ENCODE data around the gene WTIP.

WTIP gene

DNA sequence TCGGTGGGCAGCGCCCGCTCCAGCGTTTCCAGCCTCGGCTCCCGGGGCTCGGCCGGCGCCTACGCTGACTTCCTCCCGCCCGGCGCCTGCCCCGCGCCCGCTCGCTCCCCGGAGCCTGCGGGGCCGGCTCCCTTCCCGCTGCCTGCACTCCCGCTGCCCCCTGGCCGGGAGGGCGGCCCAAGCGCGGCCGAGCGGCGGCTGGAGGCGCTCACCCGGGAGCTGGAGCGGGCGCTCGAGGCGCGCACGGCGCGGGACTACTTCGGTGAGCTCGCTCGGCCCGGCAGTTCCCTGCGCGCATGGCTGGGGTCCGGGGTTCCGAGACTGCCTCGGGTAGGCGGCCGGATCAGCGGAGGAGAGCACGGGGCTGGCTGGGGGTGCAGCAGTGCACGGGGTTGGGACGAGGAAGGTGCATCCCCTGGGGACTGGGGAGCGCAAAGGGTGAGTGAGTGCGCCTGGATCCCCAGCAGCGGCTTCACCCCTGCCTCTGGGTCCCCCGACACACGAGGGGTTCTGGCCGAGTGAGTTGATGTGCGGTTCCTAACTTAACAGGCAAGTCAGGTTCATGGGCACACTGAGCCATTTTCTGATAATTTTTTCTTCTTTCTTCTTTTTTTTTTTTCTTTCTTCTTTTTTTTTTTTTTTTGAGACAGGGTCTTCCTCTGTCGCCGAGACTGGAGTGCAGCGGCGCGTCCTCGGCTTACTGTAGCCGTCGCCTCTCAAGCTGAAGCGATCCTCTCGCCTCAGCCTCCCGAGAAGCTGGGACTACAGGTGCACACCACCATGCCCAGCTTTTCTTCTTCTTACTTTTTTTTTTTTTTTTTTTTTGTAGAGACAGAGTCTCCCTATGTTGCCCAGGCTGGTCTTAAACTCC, 1.1 kb downstream of the WTIP start:
- TF ChIP-seq TAF1 (IDR thresholded peaks at IDR 0.05; ENCODE audit: borderline replicate concordance, insufficient read depth, low read length) (no peak), POLR2AphosphoS5 (IDR thresholded peaks at IDR 0.05; ENCODE audit: low read depth, low read length) (no peak)
- TF ChIP-seq, protein P1, sequence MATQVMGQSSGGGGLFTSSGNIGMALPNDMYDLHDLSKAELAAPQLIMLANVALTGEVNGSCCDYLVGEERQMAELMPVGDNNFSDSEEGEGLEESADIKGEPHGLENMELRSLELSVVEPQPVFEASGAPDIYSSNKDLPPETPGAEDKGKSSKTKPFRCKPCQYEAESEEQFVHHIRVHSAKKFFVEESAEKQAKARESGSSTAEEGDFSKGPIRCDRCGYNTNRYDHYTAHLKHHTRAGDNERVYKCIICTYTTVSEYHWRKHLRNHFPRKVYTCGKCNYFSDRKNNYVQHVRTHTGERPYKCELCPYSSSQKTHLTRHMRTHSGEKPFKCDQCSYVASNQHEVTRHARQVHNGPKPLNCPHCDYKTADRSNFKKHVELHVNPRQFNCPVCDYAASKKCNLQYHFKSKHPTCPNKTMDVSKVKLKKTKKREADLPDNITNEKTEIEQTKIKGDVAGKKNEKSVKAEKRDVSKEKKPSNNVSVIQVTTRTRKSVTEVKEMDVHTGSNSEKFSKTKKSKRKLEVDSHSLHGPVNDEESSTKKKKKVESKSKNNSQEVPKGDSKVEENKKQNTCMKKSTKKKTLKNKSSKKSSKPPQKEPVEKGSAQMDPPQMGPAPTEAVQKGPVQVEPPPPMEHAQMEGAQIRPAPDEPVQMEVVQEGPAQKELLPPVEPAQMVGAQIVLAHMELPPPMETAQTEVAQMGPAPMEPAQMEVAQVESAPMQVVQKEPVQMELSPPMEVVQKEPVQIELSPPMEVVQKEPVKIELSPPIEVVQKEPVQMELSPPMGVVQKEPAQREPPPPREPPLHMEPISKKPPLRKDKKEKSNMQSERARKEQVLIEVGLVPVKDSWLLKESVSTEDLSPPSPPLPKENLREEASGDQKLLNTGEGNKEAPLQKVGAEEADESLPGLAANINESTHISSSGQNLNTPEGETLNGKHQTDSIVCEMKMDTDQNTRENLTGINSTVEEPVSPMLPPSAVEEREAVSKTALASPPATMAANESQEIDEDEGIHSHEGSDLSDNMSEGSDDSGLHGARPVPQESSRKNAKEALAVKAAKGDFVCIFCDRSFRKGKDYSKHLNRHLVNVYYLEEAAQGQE (IDR thresholded peaks at IDR 0.05; ENCODE audit: insufficient read depth in 1 of 2, low read depth in 2 of 2, low read length in 2 of 2), result no peak

DNA sequence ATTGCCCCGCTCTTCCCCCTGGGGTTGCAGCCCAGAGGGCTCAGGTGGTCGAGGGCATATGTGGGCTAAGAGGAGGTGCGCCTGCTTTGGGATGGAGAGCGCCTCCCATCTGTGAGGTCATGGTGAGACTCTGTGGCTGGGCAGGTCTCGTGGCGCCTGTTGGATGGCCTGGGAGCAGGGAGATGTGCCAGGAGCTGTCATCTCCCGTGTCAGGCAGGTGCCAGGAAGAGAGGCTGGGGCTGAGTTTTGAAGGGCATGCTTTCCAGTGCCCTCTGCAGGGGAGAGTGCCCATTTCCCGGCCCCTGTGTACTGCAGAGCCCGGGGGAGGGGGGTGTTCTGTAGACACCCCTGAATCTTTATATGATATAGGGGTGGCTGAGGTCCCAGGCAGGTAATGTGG, 2.8 kb downstream of the WTIP start:
- TF ChIP-seq FOXP2 (optimal IDR thresholded peaks at IDR 0.05; ENCODE audit: borderline replicate concordance, extremely low read depth, extremely low read length, insufficient read depth) (no peak), POLR2AphosphoS5 (IDR thresholded peaks at IDR 0.05; ENCODE audit: low read depth, low read length) (no peak), SIN3A (IDR thresholded peaks at IDR 0.05; ENCODE audit: borderline replicate concordance, insufficient read depth, low read length) (no peak), TAF1 (IDR thresholded peaks at IDR 0.05; ENCODE audit: borderline replicate concordance, insufficient read depth, low read length) (no peak)
- TF ChIP-seq, protein P1 (IDR thresholded peaks at IDR 0.05; ENCODE audit: insufficient read depth in 1 of 2, low read depth in 2 of 2, low read length in 2 of 2), result no peak

DNA sequence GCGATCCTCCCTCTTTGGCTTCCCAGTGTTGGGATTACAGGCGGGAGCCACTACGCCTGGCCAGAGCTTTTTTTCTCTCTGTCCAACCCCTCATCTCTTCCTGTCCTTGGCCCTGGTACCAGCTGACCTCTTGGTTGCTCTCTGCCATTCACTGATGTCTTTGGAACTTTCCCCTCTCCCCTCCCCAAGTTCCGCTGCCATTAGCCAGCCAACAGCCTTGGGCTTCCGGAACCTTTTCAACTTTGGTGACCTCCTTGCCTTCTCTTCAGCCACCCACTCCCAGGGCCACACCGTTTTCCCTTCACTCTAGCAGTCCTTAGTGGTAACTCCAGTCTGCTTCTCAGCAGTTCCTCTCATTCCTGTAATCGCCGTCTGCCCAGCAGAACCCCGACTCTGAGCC, 4.3 kb downstream of the WTIP start:
- TF ChIP-seq FOXP2 (optimal IDR thresholded peaks at IDR 0.05; ENCODE audit: borderline replicate concordance, extremely low read depth, extremely low read length, insufficient read depth) (no peak), POLR2AphosphoS5 (IDR thresholded peaks at IDR 0.05; ENCODE audit: low read depth, low read length) (no peak), SIN3A (IDR thresholded peaks at IDR 0.05; ENCODE audit: borderline replicate concordance, insufficient read depth, low read length) (no peak), TAF1 (IDR thresholded peaks at IDR 0.05; ENCODE audit: borderline replicate concordance, insufficient read depth, low read length) (no peak)
- TF ChIP-seq, protein P1 (IDR thresholded peaks at IDR 0.05; ENCODE audit: insufficient read depth in 1 of 2, low read depth in 2 of 2, low read length in 2 of 2), result no peak

DNA sequence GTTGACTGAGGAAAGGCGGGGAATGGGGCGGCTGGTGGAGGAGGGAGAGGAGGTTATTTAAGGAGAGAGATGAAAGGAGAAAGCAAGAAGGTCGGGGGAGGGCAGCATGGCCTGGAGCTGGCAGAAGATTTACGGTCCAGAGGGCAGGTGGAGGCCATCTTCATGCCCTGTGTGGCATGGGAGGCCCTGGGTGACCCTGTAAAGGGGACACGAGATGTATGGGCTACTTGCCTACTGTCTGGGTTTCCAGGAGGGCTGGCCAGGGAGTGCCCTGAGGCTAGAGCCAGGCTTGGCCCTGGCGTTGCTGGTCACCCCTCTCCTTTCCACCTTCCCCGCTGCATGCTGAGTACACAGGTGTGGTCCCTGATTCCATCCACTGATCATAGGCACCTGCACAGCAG, 6.1 kb downstream of the WTIP start:
- no peak for TF ChIP-seq SIN3A (IDR thresholded peaks at IDR 0.05; ENCODE audit: borderline replicate concordance, insufficient read depth, low read length)
- no peak for TF ChIP-seq FOXP2 (optimal IDR thresholded peaks at IDR 0.05; ENCODE audit: borderline replicate concordance, extremely low read depth, extremely low read length, insufficient read depth)
- TF ChIP-seq, protein P1 (IDR thresholded peaks at IDR 0.05; ENCODE audit: insufficient read depth in 1 of 2, low read depth in 2 of 2, low read length in 2 of 2), result no peak
- no peak for TF ChIP-seq TAF1 (IDR thresholded peaks at IDR 0.05; ENCODE audit: borderline replicate concordance, insufficient read depth, low read length)
- TF ChIP-seq POLR2AphosphoS5 (IDR thresholded peaks at IDR 0.05; ENCODE audit: low read depth, low read length), result no peak
